NCI-H748 (cell line): ENCODE measurements around the gene FTCD.

Source experiments
- DNase-seq: peaks from one replicate; lab custom pipeline; 2025; ENCODE audit not compliant: unreplicated experiment; lab: John Stamatoyannopoulos, UW

Gene FTCD

GRCh38 chr21:46124926-46125845, 30.2 kb downstream of the FTCD start:
- no peak for DNase-seq

DNA sequence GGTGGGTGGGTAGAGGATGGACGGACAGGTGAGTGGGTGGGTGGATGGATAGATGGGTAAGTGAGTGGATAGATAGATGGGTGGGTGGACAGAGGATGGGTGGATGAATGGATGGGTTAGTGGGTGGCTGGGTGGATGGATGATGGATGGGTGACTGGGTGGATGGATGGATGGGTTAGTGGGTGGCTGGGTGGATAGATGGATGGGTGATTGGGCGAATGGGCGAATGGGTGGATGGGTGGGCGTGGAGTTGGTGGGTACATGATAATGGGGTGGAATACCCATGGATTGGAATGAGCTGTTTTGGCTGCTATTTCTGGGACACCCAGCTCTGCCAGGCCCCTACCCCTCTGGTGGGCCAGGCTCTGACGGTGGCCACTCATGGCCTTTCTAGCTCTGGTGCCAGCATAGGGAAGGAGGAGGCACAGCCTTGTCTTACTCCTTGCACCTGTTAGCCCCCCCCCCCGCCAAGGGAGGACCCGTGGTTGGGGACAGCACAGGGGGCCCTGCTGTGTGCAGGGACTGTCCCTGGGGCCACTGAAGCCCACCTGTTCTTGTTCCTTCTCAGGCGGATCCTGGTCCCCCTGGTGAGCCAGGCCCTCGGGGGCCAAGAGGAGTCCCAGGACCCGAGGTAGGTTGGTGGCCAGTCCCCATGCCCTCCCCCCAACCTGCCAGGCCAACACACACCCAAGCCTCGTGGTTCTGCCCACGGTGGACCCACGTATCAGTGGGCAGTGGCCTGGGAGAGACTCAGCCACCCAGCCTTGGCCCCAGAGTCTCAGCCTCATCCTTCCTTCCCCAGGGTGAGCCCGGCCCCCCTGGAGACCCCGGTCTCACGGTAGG, 31.1 kb downstream of the FTCD start:
- no peak for DNase-seq

DNA sequence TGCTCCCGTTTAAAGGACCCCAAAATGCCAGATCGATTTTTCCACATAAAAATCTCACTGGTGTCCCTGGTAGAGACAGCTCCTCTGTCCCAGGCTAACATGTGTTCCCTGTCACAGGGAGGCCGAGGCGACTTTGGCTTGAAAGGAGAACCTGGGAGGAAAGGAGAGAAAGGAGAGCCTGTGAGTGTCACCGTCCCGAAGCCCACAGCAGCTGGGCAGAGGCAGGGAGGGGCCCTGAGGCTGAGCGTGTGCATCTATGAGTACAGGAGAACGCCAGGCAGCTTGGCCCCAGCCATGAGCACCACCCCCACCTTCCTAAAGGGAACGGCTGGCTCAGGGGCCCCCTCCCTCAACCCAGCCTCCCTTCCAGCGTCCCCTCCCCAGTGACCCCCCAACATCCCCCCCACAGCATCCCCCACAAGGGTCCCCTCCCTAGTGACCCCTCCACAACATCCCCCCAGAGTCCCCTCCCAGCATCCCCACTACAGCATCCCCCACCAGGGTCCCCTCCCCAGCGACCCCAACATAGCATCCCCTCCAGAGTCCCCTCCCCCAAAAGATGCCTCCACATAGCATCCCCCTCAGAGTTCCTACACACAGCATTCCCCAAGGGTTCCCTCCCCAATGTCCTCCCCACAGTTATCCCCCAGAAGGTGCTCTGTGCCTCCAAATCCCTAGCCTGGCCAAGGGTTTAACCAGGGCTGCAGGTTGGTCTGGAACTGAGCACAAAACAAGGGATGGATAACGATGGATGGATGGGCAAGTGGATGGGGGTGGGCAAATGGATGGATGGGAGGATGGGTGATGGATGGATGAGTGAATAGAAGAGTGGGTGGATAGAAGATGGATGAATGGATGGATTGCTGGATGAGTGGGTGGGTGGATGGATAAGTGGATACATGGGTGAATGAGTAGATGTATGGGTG, 32.4 kb downstream of the FTCD start:
- no peak for DNase-seq

- no peak for DNase-seq
Observed at GRCh38 chr21:46122237-46122671, 33.1 kb downstream of the FTCD start.

- DNase-seq, result no peak
Observed at GRCh38 chr21:46121286-46122221, 33.8 kb downstream of the FTCD start.

GRCh38 chr21:46120301-46121285, 34.8 kb downstream of the FTCD start:
- no peak for DNase-seq

DNA sequence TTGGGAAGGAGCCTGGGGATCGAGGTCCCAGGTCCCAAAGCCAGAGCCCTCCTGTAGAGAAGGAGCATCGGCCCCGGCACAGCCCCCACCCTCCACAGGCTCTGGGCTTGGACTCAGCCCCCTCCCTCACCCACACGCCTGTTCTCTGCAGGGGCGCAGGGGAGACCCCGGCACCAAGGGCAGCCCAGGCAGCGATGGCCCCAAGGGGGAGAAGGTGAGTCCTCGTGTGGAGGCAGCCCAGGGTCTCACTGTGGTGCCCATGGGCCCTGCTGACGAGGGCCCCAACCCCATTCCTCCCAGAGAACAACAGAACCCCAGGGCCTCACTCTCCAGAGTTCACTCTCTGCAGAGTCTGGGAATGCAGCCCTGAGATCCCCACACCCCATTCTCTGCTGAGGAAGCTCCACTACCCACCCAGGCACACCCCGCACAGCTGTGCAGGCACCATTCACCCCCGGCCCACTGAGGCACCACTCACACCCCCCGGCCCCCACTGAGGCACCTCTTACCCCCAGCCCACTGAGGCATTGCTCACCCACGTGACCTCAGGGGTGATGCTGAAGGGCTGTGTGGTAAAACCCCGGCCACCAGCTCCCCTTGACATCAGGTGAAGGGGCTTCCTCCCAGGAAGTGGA, 35.6 kb downstream of the FTCD start:
- DNase-seq, result no peak

- DNase-seq, result no peak
Observed at GRCh38 chr21:46119144-46119636, 36.2 kb downstream of the FTCD start.

- DNase-seq, result no peak
Observed at GRCh38 chr21:46118316-46119143, 36.8 kb downstream of the FTCD start.

DNA sequence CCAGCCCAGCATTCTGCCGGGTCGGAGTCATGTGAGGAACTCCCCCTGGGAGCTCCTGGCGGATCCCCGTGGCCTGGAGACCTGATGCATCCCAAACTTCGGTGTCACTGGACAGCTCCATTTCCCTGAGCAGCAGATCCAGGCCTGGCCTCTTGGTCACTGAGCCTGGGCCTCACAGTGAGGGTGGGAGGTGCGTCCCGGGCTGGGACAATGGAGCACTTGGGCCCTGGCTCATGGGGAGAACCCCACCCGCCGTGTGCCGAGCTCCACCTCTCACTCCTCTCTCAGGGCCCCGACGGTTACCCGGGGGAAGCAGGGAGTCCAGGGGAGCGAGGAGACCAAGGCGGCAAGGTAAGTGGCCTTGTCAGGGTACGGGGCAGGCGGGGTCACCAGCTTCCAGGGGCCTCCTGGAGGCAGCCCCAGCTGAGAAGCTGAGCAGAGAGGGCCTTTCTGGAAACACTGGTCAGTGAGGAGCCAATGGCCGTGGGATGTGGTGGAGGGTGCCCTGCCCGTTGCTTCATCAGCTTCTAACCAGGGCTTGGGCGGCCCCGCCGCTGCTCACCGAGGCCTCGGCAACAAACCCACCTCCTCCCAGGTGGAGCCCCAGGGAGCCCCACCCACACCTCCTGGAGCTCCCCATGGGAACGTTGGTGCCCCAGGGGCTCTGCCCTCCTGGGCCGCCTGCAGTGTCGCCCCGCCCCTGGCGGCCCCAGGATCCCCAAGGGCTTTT, 37.6 kb downstream of the FTCD start:
- DNase-seq, result no peak

DNA sequence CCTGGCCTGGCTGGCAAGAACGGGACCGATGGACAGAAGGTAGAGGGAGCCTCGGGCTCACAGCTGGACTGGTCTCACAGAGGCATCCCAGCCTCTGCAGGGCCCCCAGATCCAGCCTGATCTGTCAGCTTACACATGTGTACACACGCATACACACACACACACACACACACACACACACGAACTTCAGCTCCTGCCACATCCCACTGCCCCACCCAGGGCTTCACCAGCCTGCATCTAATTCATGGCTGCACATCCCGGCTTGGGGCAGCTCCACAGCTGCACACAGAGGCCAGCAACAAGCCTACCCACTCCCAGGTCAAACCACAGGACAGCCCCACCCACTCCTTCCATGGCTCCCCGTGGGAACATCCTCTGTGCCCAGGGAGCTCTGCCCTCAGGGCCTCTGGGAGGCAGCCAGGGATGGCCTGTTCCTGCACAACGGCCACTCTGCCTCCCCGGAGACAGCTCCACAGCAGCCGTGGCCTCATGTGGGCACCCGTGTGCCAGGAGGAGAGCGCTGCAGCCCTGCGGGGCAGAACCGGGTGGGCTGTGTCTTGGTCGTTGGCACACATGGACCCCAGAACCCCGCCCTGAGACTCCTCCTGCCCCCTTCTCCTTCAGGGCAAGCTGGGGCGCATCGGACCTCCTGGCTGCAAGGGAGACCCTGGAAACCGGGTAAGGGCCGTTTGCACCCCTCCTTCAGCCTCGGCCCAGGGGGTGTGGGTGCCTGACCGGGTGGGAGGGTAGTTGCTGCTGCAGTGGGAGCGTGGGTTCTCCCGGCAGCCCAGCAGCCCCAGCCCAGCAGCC, 38.4 kb downstream of the FTCD start:
- DNase-seq, result no peak

GRCh38 chr21:46116189-46116775, 39.1 kb downstream of the FTCD start:
- no peak for DNase-seq

GRCh38 chr21:46115441-46116188, 39.8 kb downstream of the FTCD start:
- no peak for DNase-seq

- no peak for DNase-seq
Observed at GRCh38 chr21:46114963-46115362, 40.4 kb downstream of the FTCD start.
